Measurements from ENCODE around the gene SPRR3.
"Not testable (repeated sequence)": the region's sequence is repeated elsewhere in the genome, so short reads cannot be mapped to it uniquely, and the experiment has no call there.

SPRR3 gene

DNA sequence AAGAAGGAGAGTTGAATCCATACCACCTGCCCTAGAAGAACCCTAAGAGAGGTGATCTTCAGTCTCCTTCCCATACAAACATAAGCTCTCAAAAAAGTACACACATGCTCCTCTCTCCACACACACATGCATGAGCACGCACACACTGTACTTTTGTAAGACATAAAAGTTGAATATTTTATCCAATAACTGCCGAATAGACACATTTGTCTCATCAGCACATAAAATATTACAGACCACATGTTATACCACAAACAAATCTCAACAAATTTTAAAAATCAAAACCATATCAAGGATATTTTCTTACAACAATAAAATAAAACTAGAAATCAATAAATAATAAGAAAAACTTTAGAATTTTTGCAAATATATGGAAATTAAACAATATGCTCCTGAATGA, 15.0 kb upstream of the SPRR3 start:
- DNase-seq = no peak

DNA sequence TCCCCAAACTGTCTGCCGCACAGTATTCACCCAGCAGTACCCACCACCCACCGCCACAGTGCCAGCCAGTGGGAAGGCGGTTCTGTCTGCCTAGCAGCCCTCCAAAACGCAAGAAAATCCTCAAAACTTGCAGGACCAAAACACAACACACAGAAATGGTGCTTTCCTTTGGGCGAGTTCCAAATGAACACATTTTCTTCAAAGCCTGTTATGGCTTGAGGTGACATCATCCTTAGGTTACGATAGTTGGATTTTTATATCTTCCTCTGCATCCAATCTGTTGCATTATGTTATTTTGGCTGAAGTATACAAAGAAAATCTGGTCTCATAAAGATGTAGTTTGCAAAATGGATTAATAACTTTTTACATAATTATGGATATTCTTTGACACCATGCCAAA, 8.4 kb upstream of the SPRR3 start:
- DNase-seq = no peak

DNA sequence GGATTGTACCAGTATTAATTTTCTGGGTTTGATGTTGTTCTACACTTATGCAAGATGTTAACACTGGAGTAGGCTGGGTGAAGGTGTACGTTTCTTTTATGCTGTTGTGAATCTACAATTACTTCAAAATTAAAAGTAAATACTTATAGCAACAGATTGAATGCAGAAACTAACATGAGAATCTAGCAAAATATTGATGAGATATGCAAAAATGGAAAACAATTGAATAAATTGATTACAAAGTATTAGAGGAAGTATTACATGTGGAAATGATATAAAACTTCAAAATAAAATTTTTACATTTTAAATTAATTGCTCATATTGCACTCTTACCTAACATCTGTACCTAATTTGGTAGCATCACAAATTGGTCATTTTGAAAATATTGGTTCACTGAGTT, 5.7 kb upstream of the SPRR3 start:
- no peak for DNase-seq

DNA sequence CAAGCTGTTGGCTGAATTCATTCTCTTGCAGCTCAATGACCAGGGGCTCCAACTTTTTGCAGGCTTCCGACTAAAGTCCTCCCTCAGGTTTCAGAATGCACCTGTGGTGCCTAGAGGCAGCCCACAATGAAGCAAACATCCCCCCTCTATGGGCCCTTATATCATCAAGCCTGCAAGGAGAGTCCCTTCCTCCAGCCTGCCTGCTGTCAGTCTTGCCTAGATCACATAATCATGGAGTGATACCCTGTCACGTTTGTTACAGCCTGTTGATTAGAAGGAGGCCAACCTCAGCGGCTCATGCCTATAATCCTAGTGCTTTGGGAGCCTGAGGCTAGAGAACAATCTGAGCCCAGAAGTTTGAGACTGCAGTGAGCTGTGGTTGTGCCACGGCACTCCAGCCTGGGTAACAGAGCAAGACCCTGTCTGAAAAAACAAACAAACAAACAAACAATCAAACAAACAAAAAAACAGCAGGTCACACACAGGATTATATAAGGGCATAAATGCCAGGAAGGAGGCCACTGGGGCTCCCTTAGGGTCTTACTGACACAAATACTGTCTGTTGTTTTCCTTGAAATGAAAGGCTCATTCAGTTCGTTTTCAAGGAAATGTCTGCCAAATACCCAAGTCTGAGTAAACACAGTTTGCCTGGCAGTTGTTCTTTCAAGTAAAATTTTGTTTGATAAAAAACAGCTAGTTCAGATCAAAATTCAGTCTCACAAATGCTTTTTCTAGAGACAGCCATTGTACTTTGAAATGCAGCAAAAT, 4.7 kb upstream of the SPRR3 start:
- no peak for DNase-seq

DNA sequence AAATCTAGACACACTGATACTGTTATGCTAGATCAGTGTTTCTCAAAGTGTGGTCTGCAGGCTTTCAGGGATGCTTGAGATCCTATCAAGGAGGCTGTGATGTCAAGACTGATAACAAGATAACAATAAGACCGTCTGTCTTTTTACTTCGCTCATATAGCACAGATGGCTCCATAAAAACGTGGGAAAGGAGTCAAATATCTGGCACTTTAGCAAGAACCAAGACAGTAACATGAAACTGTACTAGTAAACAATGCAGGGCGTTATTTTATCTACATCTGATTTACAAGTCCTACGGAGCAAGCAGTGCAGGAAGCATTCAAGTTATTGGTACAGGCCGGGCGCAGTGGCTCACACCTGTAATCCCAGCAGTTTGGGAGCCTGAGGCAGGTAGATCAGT, 3.6 kb upstream of the SPRR3 start:
- no peak for DNase-seq

DNA sequence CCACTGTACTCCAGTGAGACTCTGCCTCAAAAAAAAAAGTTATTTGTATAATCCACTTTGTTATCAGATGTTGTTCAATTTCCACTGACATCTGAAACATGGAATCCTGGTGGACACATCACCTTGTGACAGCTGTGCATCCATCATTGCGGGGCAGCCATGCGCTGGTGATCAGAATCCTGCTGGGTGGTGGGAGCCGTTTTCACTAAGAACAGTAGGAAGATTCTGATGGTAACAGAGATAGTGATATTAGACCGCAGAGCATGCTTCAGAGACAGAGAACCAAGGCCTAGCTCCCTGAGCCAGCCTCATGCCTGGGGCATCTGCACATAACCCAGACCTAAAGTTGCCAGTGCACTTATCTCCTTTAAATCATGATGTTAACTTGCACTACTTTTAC, 3.1 kb upstream of the SPRR3 start:
- DNase-seq = no peak

DNA sequence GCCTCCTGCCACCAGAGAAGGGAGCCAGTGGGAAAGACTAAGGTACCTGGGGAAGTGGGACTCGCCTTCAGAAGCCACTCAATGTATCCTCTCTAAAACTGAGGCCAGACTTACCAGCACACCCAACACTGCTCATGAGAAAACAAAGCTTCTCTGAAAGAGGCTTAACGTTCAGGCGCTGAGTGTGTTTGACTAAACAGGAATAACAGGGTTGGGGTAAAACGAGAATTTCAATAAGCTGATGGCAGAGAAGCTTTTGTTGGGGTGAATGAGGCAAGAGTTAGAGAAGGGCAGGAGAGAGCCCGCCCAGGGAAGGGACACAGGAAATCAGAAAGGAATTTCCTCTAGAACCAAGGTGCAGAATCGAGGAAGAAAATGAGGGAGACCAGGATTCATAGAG, 1.7 kb upstream of the SPRR3 start:
- no peak for DNase-seq

DNA sequence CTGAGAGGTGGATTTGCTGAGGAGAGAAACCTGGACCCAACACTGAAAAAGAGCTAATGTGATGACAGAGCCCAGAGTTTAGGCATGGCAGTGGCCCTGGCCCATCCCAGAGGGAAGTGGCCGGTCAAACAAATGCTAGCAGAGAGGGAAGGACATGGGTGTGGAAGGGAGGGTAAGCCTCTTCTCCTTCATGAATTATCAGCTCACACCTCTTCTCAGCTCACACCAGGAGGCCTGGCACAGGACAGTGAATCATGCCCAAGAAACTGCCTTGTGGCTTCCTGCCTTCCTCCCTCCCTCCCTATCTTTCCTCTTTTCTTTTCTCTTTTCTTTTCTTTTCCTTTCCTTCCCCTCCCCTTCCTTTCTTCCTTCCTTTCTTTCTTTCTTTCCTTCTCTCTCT, 1.3 kb upstream of the SPRR3 start:
- DNase-seq = no peak

DNA sequence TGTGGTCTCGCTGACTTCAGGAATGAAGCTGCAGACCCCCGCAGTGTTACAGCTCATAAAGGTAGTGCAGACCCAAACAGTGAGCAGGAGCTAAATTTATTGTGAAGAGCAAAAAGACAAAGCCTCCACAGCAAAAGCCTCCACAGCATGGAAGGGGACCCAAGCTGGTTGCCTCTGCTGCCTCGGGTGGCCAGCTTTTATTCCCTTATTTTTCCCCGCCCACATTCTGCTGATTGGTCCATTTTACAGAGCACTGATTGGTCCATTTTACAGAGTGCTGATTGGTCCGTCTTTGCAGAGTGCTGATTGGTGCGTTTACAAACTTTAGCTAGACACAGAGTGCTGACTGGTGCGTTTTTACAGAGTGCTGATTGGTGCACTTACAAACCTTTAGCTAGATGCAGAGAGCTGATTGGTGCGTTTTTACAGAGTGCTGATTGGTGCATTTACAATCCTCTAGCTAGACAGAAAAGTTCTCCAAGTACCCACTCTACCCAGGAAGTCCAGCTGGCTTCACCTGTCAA, 9.7 kb downstream of the SPRR3 start:
- not testable (repeated sequence) for DNase-seq

DNA sequence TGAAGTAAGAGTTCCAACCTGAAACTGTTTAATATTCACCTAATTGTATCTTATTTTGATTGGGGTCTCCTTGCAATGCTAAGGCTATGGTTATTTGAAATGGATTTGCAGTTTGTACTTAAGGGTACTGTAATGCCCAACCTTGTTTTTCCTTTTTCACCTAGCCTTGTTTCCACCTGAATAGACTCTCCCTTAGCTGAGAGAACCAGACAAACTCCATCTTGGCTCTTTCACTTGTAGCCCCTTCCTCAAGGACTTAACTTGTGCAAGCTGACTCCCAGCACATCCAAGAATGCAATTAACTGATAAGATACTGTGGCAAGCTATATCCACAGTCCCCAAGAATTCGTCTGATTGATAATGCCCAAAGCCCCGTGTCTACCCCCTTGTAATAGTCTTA, 20.3 kb downstream of the SPRR3 start:
- DNase-seq = not testable (repeated sequence)

DNA sequence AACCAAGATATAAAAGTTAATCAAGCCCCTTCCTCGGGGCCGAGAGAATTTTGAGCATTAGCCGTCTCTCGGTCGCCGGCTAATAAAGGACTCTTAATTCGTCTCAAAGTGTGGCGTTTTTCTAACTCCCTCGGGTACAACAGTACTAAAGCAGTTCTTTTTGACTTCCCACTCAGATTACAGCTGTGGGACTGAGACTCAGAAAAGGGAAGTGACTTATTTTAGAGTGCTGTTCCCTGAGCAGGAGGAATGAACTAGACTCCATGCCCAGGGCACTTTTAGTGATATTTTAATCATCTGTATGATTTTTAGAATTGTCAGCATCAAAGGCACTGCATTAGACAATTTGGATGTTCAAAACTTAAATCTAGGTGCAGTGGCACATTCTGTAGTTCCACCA, 20.8 kb downstream of the SPRR3 start:
- DNase-seq = not testable (repeated sequence)

DNA sequence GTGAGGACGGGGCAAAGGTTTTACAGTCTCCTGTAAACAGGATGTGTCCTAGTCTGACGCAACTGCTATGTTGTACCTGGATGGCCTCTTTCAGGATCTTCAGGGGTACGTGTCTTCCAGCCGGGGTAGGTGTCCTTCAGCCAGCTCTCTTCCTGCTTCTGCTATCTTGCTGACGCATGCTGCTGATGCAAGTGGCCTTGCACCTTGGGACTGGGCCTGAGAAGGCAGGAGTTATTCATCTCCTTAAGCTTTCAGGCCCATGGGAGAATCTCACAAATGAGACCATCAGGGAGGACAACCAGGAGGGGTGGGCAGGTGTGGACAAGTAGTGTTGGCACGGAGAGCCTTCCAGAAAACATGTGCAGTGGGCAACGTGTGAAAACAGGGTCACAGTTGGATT, 21.6 kb downstream of the SPRR3 start:
- no peak for DNase-seq

DNA sequence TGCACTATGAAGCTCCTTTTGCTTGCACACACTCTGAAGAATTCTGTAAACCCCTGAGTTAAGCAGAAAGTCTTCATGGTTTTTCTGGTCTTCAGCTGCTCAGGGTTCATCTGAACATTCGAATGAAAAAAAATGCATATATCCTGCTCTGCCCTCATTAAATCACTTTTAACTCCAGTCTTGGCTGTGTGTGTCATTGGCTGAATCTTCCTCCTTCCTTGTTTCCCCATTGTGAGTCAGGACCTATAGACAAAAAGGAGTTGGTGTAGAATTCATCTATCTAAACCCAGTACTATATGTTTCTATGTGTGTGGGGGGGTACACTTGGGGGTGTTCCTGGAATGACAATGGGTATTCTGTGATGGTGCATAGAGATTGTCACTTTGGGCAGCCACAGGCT, 22.9 kb downstream of the SPRR3 start:
- DNase-seq = no peak

DNA sequence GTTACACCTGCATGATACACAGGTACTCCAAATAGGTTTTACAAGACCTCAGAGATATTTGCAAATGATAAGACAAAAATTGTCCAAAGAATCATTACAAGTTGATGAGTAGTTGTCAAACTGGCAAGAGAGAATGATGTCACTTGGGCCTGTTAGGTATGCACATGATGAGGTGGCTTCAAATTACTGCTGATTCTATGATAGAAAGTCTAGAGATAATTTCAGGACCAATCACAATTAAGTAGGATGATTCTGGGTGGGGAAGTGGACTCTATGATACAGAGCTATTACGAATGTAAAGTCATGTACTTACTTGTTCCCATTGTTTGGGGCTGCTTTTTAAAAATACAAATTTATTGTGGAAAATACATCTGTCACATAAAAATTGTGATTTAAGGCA, 24.2 kb downstream of the SPRR3 start:
- DNase-seq = no peak

DNA sequence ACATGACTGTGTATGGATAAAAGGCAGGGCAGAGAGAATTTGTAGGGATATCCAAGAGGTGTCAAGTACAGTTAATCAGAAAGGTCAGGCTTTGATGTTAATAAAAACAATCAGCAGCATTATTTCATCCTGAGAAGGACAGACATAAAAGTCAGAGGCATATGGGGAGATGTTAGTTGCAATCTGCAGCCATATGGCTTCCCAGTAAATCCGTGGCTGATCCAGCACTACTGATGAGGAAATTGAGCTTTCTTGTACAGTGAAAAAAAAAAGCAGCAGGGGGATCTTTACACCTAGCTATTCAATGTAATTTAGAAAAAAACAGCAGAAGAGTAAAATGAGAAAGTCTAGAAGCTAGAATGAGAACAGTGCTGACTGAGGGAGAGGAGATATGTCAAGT, 27.2 kb downstream of the SPRR3 start:
- DNase-seq = no peak

DNA sequence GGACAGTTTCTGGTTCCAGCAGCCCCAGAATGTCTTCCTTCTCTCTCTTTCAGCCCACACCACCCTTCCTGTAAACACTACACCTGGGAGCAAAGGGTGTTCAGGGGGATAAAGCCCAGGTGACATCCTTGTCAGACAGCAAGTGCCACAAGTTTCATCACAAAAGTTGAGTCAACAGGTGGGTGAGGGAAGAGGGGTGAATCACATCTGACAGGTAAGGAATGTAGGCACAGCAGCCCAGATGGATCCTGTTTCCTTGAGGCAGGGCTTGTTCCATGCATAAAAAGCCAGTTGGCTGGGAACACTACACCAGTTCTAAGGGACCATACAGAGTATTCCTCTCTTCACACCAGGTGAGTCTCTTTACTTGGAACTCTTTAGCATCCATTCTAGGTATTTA, 29.3 kb downstream of the SPRR3 start, which contains the start of gene SPRR1B:
Gene SPRR1B, plus strand, starts transcription at position 309 of the 400 bp plus-strand sequence. CDS start 1,143 bp downstream, outside the sequence.
- no peak for DNase-seq

DNA sequence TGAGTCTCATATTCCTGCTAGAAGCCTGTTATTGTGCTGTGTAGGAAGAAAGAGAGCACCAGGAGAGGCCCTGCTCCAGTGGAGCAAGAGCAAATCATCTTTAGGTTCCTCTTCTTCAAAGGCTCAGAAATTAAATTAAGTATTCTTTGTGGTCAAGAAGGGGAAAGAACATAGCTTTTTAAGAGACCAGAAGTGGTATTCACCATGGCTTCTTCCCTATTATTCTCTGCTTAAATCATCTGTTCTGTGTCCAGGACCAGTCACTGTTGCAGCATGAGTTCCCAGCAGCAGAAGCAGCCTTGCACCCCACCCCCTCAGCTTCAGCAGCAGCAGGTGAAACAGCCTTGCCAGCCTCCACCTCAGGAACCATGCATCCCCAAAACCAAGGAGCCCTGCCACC, 30.5 kb downstream of the SPRR3 start:
- no peak for DNase-seq

DNA sequence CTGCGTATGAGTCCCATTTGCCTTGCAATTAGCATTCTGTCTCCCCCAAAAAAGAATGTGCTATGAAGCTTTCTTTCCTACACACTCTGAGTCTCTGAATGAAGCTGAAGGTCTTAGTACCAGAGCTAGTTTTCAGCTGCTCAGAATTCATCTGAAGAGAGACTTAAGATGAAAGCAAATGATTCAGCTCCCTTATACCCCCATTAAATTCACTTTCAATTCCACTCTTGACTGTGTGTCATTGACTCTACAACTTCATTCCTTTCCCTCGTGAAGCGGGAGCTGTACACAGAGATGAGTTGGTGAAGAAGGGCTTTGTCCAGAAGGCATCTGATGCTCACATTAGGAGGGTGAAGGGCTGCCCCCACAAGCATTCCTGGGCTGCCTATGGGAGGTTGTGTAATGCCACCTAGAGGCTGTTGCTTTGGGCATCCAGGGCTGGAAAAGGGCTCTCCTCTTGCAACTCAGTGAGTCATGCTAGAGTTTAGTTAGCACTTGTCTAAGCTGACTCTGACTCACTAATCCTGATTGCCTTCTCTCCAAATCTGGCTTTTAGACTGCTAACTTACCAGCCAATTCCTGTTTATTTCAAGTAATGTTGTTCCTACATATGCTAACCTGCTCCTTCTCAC, 31.2 kb downstream of the SPRR3 start:
- no peak for DNase-seq

DNA sequence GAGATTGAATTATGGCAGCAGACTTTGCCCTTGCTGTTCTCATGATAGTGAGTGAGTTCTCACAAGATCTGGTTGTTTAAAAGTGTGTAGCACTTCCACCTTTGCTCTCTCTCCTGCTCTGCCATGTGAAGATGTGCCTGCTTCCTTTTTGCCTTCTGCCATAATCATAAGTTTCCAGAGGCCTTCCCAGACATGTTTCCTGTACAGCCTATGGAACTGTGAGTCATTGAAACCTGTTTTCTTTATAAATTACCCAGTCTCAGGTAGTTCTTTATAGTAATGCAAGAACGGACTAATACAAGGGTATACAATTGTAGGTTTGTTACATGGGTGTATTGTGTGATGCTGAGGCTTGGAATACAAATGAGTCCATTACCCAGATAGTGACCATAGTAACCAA, 33.7 kb downstream of the SPRR3 start:
- DNase-seq = no peak

DNA sequence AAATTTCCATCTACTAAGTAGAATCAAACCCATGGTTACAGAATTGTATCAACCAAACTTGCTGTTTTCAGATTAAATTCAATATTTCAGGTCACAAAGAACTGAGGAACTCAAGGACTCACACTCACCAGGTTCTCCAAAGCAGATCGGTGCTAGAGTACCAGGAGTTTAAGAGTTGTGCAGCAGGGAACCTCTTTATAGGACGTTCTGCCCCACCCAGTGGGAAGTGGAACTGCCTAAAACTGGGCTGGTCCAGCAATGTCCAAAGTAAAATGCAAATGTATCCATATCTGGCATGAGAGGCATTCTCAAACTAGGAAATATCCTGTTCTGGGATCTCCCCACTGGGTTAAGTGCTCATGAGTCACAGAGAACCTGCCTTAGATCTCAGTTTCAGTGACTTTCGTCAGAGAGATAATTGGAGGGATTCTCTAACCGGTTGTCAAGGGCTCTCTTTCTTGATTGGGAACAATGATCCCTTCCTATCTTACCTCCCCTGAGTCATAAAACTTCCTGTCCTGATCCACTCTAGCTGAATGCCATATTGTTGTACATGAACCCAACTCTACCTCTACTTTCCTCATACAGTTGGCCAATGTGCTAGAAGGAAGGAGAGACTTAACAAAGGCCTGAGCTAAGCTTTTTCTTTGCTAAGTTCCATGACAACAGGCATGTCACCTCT, 39.5 kb downstream of the SPRR3 start, which contains the start of gene SPRR2D:
Gene SPRR2D, minus strand, starts transcription at position 171 of the 682 bp plus-strand sequence. CDS start 774 bp downstream, outside the sequence.
- no peak for DNase-seq

DNA sequence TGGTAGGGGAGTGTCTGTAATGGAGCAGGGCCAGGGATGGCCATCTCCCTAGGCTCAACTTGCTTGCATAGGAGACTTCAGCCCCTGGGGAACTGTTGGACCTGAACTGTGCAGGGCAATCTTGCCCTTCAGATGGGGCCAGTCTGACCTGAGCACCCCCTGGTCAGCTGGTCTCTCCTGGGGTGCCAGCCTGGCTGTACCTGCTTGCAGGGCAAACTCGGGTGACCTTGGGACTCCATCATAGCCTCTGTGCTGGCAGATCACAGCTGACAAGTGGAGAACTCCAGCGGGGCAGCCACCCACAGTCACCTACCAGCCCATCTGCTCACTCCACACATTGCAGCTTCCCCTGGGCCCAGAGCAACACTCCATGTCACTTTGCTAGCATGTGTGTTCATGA, 47.7 kb downstream of the SPRR3 start:
- DNase-seq = no peak
